Right lobe of liver (tissue), 4 donors: ENCODE data around the gene FOXD3.

Source experiments
- CTCF ChIP-seq, 4 donors: fragments of 200-600 bp in 3 of 4; fragments of 450-650 bp in 1 of 4; IDR thresholded peaks; one replicate each; pipeline versions ENCODE4 v1.5.1 to v1.8.0; 2016 to 2022; ENCODE audit warnings: antibody characterized with exemption in 4 of 4, mild to moderate bottlenecking in 2 of 4
- POLR2A ChIP-seq: fragments of 450-650 bp; IDR thresholded peaks from one replicate; pipeline ENCODE4 v1.6.1; 2017; ENCODE audit warnings: antibody characterized with exemption, mild to moderate bottlenecking
- donor health status: DM: no; HTN: no; CAD: no.
- donor health status: DM: no; HTN: no; CAD: no.
- donor health status: DM: no; HTN: yes; CAD: no.

GRCh38 chr1:63274979-63275378, 47.4 kb upstream of the FOXD3 start:
- TF ChIP-seq CTCF (IDR thresholded peaks at IDR 0.05) (no peak), POLR2A (no peak)
